Measurements from ENCODE around the gene SYNPO2L. TPM values are rescaled to one million over a fixed set of nuclear protein-coding genes. Genes with fewer than 3 reads are reported as not detected.
"Not testable (repeated sequence)": the region's sequence is repeated elsewhere in the genome, so short reads cannot be mapped to it uniquely, and the experiment has no call there.

The SYNPO2L gene
- total and polyA plus RNA-seq, 2 experiments from 2014 or later = 0.11 to 0.34 TPM

DNA sequence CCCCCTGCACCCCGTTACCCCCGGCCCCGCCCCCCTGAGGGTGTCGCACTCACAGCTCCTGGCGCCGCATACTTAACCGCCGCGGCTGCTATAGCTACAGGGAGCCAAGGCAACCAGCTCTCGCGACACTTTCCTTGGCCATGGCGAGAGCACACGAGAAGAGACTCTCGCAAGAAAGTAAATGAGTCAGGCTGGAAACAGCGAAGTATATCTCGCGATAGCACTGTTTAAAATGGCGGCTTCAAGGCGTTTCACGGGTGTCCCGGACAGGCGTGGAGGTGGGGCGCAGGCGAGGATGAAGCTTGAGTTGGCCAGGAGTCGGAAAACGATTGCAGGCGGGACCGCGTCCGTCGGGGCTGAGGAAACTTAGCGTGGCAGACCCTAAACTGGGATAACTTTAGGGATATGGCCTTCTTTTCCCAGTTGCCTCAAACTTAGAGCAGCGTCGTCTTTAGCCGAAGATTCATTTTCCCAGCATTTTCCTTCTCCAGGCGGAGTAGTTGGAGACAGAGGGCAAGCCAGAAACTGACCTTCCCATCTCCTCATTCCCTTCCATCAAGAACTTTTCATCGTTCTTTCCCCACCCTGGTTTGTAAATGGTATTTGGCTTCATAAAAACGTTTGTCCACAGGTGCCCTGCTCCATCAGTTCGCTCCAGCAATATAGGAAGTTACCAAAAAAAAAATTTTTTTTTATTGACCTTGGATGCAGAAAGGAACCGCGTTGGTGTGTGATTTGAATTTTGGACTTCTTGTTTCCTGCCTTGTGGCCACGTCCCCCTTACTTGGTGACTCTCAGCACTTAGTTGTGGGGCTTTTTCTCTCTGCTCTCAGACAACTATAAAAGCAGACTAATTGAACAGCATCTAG, 29.7 kb downstream of the SYNPO2L start:
- Histone ChIP-seq H3K9ac (peak overlapping the region; percentile 89), H3K9me3 (ENCODE audit: low read depth) (no peaks in the 10 kb centered on the region), H3K79me2 (ENCODE audit: insufficient read depth) (peaks cover 8% of the 10 kb centered on the region; the same call in 1 of the 2 replicates), H4K20me1 (ENCODE audit: insufficient read depth) (no peaks in the 10 kb centered on the region), H3K27ac (peak overlapping the region; percentile 51), H3F3A (ENCODE audit: insufficient read depth) (peaks cover 5% of the 10 kb centered on the region), H3K4me1 (ENCODE audit: insufficient read depth) (peaks cover 7% of the 10 kb centered on the region), H2AFZ (peak overlapping the region; percentile 99), H3K36me3 (ENCODE audit: low read depth) (no peaks in the 10 kb centered on the region), H3K4me2 (ENCODE audit: unreplicated experiment) (peak overlapping the region; percentile 98), H3K27me3 (replicated peaks; ENCODE audit: insufficient read depth) (no peaks in the 10 kb centered on the region), H3K4me3 (peak overlapping the region; percentile 86), H3K9me2 (ENCODE audit: insufficient read depth) (no peaks in the 10 kb centered on the region)
- 3 to 4% methylated on average over 39 to 42 of the region's 42 CpGs for WGBS, 2 experiments (ENCODE audit: low coverage in 1 of 2, low lambda C conversion rate in 2 of 2, missing lambda C conversion rate in 2 of 2)
- peak; percentile 99 for DNase-seq
- in situ Hi-C loops (cut with MboI) = no loop called here
- no peak for TF ChIP-seq EZH2phosphoT487 (IDR thresholded peaks at IDR 0.05; ENCODE audit: insufficient read depth, low read depth)
- no peak for TF ChIP-seq EZH2 (IDR thresholded peaks at IDR 0.05; ENCODE audit: insufficient read depth, poor library complexity, severe bottlenecking)

DNA sequence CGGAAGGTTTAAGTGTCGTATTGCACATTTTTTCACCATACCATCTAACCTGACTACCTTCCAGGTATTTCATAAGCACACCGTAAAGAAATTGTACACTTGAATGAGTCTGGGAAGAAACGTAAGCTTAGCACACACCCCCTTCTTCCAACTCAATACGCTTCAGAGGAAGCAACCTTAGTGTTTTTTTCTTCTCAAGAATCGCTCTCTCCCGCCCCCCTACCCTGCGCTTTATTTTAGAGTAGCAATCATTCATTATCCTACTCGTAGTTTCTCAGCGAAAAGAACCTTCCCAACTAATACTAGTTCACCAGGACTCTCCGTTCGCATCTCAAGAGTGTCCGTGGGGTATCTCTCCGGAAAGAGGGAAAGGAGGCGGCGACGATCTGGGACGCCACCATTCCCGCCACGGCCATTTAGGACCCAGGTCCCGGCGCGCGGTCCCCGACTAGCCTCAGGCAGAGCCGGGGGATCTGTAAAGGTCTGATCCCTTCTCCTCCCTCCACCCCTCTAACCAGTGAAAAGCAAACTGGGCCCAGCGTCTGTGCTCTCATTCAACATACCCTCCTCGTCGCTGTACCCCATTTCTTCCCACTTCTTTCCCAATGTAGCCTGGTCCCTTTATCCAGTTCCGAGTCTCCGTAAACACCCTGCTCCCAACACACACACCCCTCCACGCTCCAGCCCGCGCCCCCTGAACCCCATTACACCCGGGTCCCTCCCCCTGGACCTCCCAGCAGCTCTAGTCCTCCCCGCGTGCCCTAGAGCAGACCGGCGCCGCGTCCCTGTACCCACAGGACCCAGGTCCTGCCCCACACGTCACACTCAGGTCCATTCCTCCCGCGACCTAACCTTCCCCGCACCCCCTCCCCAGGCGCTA, 30.6 kb downstream of the SYNPO2L start:
- H3F3A ChIP-seq (ENCODE audit: insufficient read depth) = peaks cover 5% of the 10 kb centered on the region
- peak overlapping the region; percentile 89 for H3K9ac ChIP-seq
- 1% methylated on average over 34 to 46 of the region's 46 CpGs for WGBS, 2 experiments (ENCODE audit: low coverage in 1 of 2, low lambda C conversion rate in 2 of 2, missing lambda C conversion rate in 2 of 2)
- peak overlapping the region; percentile 51 for H3K27ac ChIP-seq
- no peaks in the 10 kb centered on the region for H3K27me3 ChIP-seq (replicated peaks; ENCODE audit: insufficient read depth)
- in situ Hi-C loops (cut with MboI) = no loop called here
- H2AFZ ChIP-seq = peak overlapping the region; percentile 99
- H3K9me3 ChIP-seq (ENCODE audit: low read depth) = no peaks in the 10 kb centered on the region
- H3K79me2 ChIP-seq (ENCODE audit: insufficient read depth) = peaks cover 8% of the 10 kb centered on the region; the same call in 1 of the 2 replicates
- no peaks in the 10 kb centered on the region for H3K36me3 ChIP-seq (ENCODE audit: low read depth)
- peaks cover 7% of the 10 kb centered on the region for H3K4me1 ChIP-seq (ENCODE audit: insufficient read depth)
- peak overlapping the region; percentile 86 for H3K4me3 ChIP-seq
- no peaks in the 10 kb centered on the region for H4K20me1 ChIP-seq (ENCODE audit: insufficient read depth)
- peak overlapping the region; percentile 98 for H3K4me2 ChIP-seq (ENCODE audit: unreplicated experiment)
- TF ChIP-seq EZH2phosphoT487 (IDR thresholded peaks at IDR 0.05; ENCODE audit: insufficient read depth, low read depth) (no peak), EZH2 (IDR thresholded peaks at IDR 0.05; ENCODE audit: insufficient read depth, poor library complexity, severe bottlenecking) (no peak)
- DNase-seq = peak; percentile 61
- no peaks in the 10 kb centered on the region for H3K9me2 ChIP-seq (ENCODE audit: insufficient read depth)

DNA sequence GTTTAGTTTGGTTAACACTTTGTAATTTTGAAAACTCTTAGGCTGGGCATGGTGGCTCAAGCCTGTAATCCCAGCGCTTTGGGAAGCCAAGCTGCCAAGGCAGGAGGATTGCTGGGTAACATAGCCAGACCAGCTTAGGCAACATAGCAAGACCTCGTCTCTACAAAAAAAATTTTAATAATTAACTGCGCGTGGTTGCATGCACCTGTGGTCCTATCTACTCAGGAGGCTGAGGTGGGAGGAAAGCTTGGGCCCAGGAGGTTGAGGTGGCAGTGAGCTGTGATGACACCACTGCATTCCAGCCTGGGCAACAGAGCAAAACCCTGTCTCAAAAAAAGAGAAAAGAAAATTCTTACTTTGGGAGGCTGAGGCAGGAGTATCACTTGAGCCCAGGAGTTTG, 32.8 kb downstream of the SYNPO2L start:
- no peak overlapping the region for H2AFZ ChIP-seq
- no peak for TF ChIP-seq EZH2 (IDR thresholded peaks at IDR 0.05; ENCODE audit: insufficient read depth, poor library complexity, severe bottlenecking)
- no peak for TF ChIP-seq EZH2phosphoT487 (IDR thresholded peaks at IDR 0.05; ENCODE audit: insufficient read depth, low read depth)
- no peaks in the 10 kb centered on the region for H3K27me3 ChIP-seq (replicated peaks; ENCODE audit: insufficient read depth)
- H3K27ac ChIP-seq = no peak overlapping the region
- no peak for DNase-seq
- peaks cover 8% of the 10 kb centered on the region; the same call in 1 of the 2 replicates for H3K79me2 ChIP-seq (ENCODE audit: insufficient read depth)
- no peak overlapping the region for H3K4me2 ChIP-seq (ENCODE audit: unreplicated experiment)
- no peaks in the 10 kb centered on the region for H3K9me2 ChIP-seq (ENCODE audit: insufficient read depth)
- no peak overlapping the region for H3K9ac ChIP-seq
- no peaks in the 10 kb centered on the region for H4K20me1 ChIP-seq (ENCODE audit: insufficient read depth)
- no peaks in the 10 kb centered on the region for H3K36me3 ChIP-seq (ENCODE audit: low read depth)
- peaks cover 5% of the 10 kb centered on the region for H3F3A ChIP-seq (ENCODE audit: insufficient read depth)
- no peaks in the 10 kb centered on the region for H3K9me3 ChIP-seq (ENCODE audit: low read depth)
- H3K4me3 ChIP-seq = no peak overlapping the region
- H3K4me1 ChIP-seq (ENCODE audit: insufficient read depth) = peaks cover 7% of the 10 kb centered on the region
- WGBS, 2 experiments (ENCODE audit: low coverage in 1 of 2, low lambda C conversion rate in 2 of 2, missing lambda C conversion rate in 2 of 2) = 98 to 99% methylated on average over 4 of the region's 4 CpGs
- in situ Hi-C loops (cut with MboI) = no loop called here

DNA sequence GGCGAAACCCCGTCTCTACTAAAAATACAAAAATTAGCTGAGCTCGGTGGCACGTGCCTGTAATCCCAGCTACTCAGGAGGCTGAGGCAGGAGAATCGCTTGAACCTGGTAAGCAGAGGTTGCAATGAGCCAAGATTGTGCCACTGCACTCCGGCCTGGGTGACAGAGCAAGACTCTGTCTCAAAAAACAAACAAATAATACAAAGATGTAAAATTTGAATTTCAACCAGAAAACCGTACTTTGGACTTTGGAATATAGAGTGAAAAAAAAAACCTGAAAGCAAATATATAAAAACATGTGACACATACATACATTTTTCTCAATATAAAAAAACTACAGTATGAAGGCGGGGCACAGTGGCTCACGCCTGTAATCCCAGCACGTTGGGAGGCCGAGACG, 34.9 kb downstream of the SYNPO2L start:
- H3K4me2 ChIP-seq (ENCODE audit: unreplicated experiment); H3F3A ChIP-seq (ENCODE audit: insufficient read depth); H3K4me1 ChIP-seq (ENCODE audit: insufficient read depth); H4K20me1 ChIP-seq (ENCODE audit: insufficient read depth); DNase-seq; H2AFZ ChIP-seq; H3K27me3 ChIP-seq (replicated peaks; ENCODE audit: insufficient read depth); H3K36me3 ChIP-seq (ENCODE audit: low read depth); H3K27ac ChIP-seq; in situ Hi-C loops (cut with MboI); H3K9me2 ChIP-seq (ENCODE audit: insufficient read depth); H3K9ac ChIP-seq; H3K9me3 ChIP-seq (ENCODE audit: low read depth); H3K4me3 ChIP-seq; H3K79me2 ChIP-seq (ENCODE audit: insufficient read depth): not testable (repeated sequence)
- 92 to 95% methylated on average over 12 of the region's 12 CpGs for WGBS, 2 experiments (ENCODE audit: low coverage in 1 of 2, low lambda C conversion rate in 2 of 2, missing lambda C conversion rate in 2 of 2)

DNA sequence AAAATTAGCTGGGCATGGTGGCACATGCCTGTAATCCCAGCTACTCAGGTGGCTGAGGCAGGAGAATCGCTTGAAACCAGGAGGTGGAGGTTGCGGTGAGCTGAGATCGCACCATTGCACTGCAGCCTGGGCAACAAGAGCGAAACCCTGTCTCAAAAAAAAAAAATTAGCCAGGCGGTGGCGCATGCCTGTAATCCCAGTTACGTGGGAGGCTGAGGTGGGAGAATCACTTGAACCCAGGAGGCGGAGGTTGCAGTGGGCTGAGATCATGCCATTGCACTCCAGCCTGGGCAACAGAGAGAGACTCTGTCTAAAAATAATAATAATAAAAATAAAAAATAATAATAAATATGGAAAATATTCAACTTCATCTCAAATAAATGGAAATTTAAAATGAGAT, 38.7 kb downstream of the SYNPO2L start:
- H3K9me3 ChIP-seq (ENCODE audit: low read depth); H2AFZ ChIP-seq; H3K9me2 ChIP-seq (ENCODE audit: insufficient read depth); H3F3A ChIP-seq (ENCODE audit: insufficient read depth); H3K4me3 ChIP-seq; DNase-seq; H3K36me3 ChIP-seq (ENCODE audit: low read depth); H3K27ac ChIP-seq; H3K79me2 ChIP-seq (ENCODE audit: insufficient read depth); H3K9ac ChIP-seq; H3K4me2 ChIP-seq (ENCODE audit: unreplicated experiment); H4K20me1 ChIP-seq (ENCODE audit: insufficient read depth); H3K27me3 ChIP-seq (replicated peaks; ENCODE audit: insufficient read depth); in situ Hi-C loops (cut with MboI); H3K4me1 ChIP-seq (ENCODE audit: insufficient read depth): not testable (repeated sequence)
- 98 to 99% methylated on average over 7 to 8 of the region's 8 CpGs for WGBS, 2 experiments (ENCODE audit: low coverage in 1 of 2, low lambda C conversion rate in 2 of 2, missing lambda C conversion rate in 2 of 2)

All from GM23248 (cell line).